ENCODE data around the gene ARIH1. TPM values are rescaled to one million over a fixed set of nuclear protein-coding genes. Genes with fewer than 3 reads are reported as not detected.
A peak's percentile ranks its signal among the peaks of the same experiment; 100 is the strongest.

ARIH1 gene
- total and polyA plus RNA-seq, 2 experiments from 2014 or later: 93.1 to 132 TPM

DNA sequence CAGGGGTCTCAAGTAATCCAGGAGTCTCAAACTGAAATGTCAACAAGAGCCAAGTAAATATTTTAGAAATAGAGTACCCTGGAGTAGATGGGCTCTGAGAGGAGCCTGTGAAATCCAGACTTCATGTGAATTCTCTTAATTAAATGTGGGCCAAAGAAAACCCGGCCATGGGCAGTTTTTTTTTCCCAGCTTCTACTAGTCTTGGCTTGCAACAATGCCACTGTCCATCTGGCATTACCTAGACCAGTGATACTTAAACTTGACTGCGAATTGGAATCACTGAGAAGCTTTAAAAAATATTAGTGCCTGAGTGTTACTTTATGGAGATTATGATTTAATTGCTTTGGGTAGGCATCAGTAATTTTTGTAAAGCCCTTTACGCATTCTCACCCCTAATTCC is 114.0 kb downstream of the ARIH1 start:
- TF ChIP-seq, protein P1, sequence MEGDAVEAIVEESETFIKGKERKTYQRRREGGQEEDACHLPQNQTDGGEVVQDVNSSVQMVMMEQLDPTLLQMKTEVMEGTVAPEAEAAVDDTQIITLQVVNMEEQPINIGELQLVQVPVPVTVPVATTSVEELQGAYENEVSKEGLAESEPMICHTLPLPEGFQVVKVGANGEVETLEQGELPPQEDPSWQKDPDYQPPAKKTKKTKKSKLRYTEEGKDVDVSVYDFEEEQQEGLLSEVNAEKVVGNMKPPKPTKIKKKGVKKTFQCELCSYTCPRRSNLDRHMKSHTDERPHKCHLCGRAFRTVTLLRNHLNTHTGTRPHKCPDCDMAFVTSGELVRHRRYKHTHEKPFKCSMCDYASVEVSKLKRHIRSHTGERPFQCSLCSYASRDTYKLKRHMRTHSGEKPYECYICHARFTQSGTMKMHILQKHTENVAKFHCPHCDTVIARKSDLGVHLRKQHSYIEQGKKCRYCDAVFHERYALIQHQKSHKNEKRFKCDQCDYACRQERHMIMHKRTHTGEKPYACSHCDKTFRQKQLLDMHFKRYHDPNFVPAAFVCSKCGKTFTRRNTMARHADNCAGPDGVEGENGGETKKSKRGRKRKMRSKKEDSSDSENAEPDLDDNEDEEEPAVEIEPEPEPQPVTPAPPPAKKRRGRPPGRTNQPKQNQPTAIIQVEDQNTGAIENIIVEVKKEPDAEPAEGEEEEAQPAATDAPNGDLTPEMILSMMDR (IDR thresholded peaks at IDR 0.05; ENCODE audit: low read depth, low read length): no peak
- no peaks in the 10 kb centered on the region for H3K9me3 ChIP-seq (ENCODE audit: low read depth)
- no peaks in the 10 kb centered on the region for H3K4me1 ChIP-seq (ENCODE audit: low read depth)
- no peaks in the 10 kb centered on the region for H3K27me3 ChIP-seq
- H3K27ac ChIP-seq: no peak overlapping the region
- peaks cover 19% of the 10 kb centered on the region for H3K36me3 ChIP-seq
- DNase-seq (ENCODE audit: low read depth in 1 of 2, low spot score in 1 of 2): no peak
- no peak overlapping the region for H3K4me3 ChIP-seq

DNA sequence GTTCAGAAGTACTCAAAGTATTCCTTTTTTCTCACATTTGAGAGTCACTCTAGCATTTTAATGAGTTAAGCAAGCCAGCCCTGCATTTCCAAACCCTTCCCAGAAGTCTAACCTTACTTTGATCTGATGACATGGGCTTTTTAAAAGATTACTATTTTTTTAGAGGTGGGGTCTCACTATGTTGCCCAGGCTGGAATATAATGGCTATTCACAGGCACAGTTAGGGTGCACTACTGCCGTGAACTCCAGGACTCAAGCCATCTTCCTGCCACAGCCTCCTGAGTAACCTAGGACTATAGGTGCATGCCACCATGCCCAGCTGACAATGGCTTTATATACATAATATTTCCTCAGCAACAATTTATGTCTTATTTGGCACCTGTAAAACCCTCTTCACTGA is 116.3 kb downstream of the ARIH1 start:
- DNase-seq (ENCODE audit: low read depth in 1 of 2, low spot score in 1 of 2): no peak
- no peaks in the 10 kb centered on the region for H3K9me3 ChIP-seq (ENCODE audit: low read depth)
- peaks cover 8% of the 10 kb centered on the region for H3K36me3 ChIP-seq
- TF ChIP-seq, protein P1 (IDR thresholded peaks at IDR 0.05; ENCODE audit: low read depth, low read length): no peak
- no peaks in the 10 kb centered on the region for H3K4me1 ChIP-seq (ENCODE audit: low read depth)
- H3K27ac ChIP-seq: no peak overlapping the region
- no peak overlapping the region for H3K4me3 ChIP-seq
- no peaks in the 10 kb centered on the region for H3K27me3 ChIP-seq

DNA sequence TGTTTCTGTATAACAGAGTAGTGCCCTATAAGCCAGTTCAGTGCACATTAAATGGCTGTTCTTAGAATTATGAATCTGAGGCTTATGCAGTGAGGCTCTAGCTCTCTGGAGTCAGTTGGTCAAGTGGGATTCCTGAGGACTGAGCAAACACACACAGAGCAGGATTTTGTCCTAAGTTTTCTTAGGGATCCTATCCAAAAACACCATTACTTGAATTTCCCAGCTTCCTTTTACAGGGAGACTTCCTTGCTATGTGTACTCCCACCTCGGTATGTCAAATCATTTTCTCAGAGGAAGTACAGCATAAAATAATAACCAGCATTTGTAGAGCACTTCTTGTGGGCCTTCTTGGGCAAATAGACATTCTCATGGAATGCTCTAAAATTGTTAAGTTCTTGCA is 117.2 kb downstream of the ARIH1 start:
- H3K4me1 ChIP-seq (ENCODE audit: low read depth): no peaks in the 10 kb centered on the region
- DNase-seq (ENCODE audit: low read depth in 1 of 2, low spot score in 1 of 2): peak in 1 of 2 donors; percentile 32
- H3K27me3 ChIP-seq: no peaks in the 10 kb centered on the region
- H3K4me3 ChIP-seq: no peak overlapping the region
- peak overlapping the region; percentile 61 for H3K27ac ChIP-seq
- no peaks in the 10 kb centered on the region for H3K36me3 ChIP-seq
- no peaks in the 10 kb centered on the region for H3K9me3 ChIP-seq (ENCODE audit: low read depth)
- TF ChIP-seq, protein P1 (IDR thresholded peaks at IDR 0.05; ENCODE audit: low read depth, low read length): no peak

DNA sequence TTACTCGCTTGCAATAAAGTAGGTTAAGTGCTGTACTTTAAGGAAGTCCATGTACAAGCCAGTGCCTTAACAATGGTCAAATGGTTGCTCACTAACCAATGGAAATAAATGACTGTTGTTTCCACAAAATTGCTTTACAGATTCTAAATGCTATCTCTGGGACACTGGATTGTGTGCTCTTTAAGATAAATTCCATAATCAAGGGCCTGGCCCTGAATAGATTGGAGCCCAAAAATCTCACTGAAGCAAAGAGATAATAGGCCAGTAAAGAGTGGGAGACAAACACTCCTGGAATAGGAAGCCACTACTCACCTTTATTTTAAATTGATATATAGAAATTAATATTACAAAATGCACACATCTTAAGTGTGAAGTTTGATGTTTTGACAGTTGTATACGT is 118.0 kb downstream of the ARIH1 start:
- no peak for DNase-seq (ENCODE audit: low read depth in 1 of 2, low spot score in 1 of 2)
- H3K4me1 ChIP-seq (ENCODE audit: low read depth): no peaks in the 10 kb centered on the region
- no peaks in the 10 kb centered on the region for H3K9me3 ChIP-seq (ENCODE audit: low read depth)
- no peaks in the 10 kb centered on the region for H3K36me3 ChIP-seq
- no peaks in the 10 kb centered on the region for H3K27me3 ChIP-seq
- TF ChIP-seq, protein P1 (IDR thresholded peaks at IDR 0.05; ENCODE audit: low read depth, low read length): no peak
- H3K27ac ChIP-seq: peak overlapping the region; percentile 61
- H3K4me3 ChIP-seq: no peak overlapping the region

DNA sequence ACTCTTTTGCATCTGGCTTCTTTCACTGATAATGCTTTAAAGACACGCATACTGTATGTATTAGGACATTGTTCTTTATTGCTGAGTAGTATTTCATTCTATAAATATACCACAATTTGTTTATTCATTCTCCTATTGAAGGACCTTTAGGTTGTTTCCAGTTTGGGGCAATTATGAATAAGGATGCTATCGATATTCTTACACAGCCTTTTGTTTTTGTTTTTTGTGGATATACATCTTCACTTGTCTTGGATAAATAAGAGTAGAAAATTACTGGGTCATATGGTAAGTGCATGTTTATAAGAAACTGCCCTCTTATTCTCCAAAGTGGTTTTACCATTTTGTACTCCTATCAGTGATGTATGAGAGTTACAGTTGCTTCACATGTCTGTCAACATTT is 118.5 kb downstream of the ARIH1 start:
- H3K36me3 ChIP-seq: no peaks in the 10 kb centered on the region
- H3K27ac ChIP-seq: no peak overlapping the region
- no peaks in the 10 kb centered on the region for H3K9me3 ChIP-seq (ENCODE audit: low read depth)
- TF ChIP-seq, protein P1 (IDR thresholded peaks at IDR 0.05; ENCODE audit: low read depth, low read length): no peak
- no peak overlapping the region for H3K4me3 ChIP-seq
- no peak for DNase-seq (ENCODE audit: low read depth in 1 of 2, low spot score in 1 of 2)
- H3K4me1 ChIP-seq (ENCODE audit: low read depth): no peaks in the 10 kb centered on the region
- no peaks in the 10 kb centered on the region for H3K27me3 ChIP-seq

DNA sequence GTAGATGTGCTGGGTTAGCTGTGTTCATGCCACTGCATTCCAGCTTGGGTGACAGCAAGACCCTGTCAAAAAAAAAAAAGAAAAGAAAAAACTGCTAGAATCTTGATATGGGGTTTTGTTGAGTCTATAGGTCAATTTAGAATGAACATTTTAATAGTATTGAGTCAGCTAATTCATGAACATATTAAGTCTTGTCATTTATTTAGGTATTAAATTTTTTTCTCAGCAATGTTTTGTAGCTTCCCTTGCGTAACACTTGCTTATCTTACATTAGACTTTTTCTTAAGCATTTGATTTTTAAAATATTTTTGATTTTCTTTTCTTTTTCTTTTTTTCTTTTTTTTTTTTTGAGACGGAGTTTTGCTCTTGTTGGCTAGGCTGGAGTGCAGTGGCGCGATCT is 119.7 kb downstream of the ARIH1 start:
- no peaks in the 10 kb centered on the region for H3K9me3 ChIP-seq (ENCODE audit: low read depth)
- no peaks in the 10 kb centered on the region for H3K4me1 ChIP-seq (ENCODE audit: low read depth)
- no peak for DNase-seq (ENCODE audit: low read depth in 1 of 2, low spot score in 1 of 2)
- H3K36me3 ChIP-seq: no peaks in the 10 kb centered on the region
- TF ChIP-seq, protein P1 (IDR thresholded peaks at IDR 0.05; ENCODE audit: low read depth, low read length): no peak
- no peaks in the 10 kb centered on the region for H3K27me3 ChIP-seq
- no peak overlapping the region for H3K4me3 ChIP-seq
- H3K27ac ChIP-seq: no peak overlapping the region
